HepG2 (cell line): ENCODE measurements around the gene STX4. TPM values are rescaled to one million over a fixed set of nuclear protein-coding genes. Genes with fewer than 3 reads are reported as not detected.

ENCODE experiments used
- ATAC-seq: fragments of 200-7000 bp; cut with Tn5 transposase; 3 replicates; pipeline ENCODE4 v1.9.1; 2020; ENCODE audit warnings: mild to moderate bottlenecking, moderate library complexity
- BruUV-seq: library from RNA; stranded (reverse); fragments of 400-500 nt; replicated peaks from 2 replicates; lab custom pipeline; 2021; lab: Mats Ljungman, UMichigan
- CTCF ChIA-PET: fragments of 300-600 bp; formaldehyde crosslinking; extraction: SDS; loops from one replicate; lab custom pipeline; 2021; ENCODE audit warnings: low total read pairs, inconsistent platforms, low intra/inter-chr PET ratio; lab: Yijun Ruan, JAX
- POLR2A ChIA-PET: fragments of 350-600 bp; sonication (Branson Sonifier 250); formaldehyde crosslinking; loops from one replicate; lab custom pipeline; 2020; ENCODE audit warnings: antibody characterized with exemption, inconsistent platforms; lab: Yijun Ruan, JAX
- DNase-seq: peaks from one replicate; pipeline ENCODE4 v3.0.0-alpha.2; 2015; ENCODE audit warnings: low spot score
- FAIRE-seq: peaks from 3 replicates; lab custom pipeline; 2011; peaks lifted over from hg19 to GRCh38; lab: Jason Lieb, UNC
- H2AFZ ChIP-seq: one replicate; pipeline ENCODE4 v1.6.1; 2011; ENCODE audit warnings: low read length, inconsistent platforms
- H3K27ac ChIP-seq: fragments of 300-600 bp; 3 replicates; pipeline ENCODE4 v1.8.0; 2011; ENCODE audit warnings: mixed run types, mild to moderate bottlenecking, mixed read lengths, low read length, inconsistent platforms; ENCODE audit not compliant: insufficient read depth; ENCODE audit errors: extremely low read length
- H3K27me3 ChIP-seq, 2 experiments: fragments of 200-600 bp in 1 of 2; 2 replicates in 1 of 2; 3 replicates in 1 of 2; pipeline versions ENCODE4 v1.6.0 to v1.8.0; 2011; ENCODE audit warnings: low read length in 2 of 2, mild to moderate bottlenecking in 2 of 2, moderate library complexity in 2 of 2, inconsistent platforms in 1 of 2; ENCODE audit not compliant: insufficient read depth in 2 of 2, control insufficient read depth in 1 of 2
- H3K36me3 ChIP-seq, 2 experiments: fragments of 200-600 bp in 1 of 2; replicated peaks in 1 of 2; 2 replicates in 1 of 2; 3 replicates in 1 of 2; pipeline versions ENCODE4 v1.5.1 to v1.8.0; 2011; ENCODE audit warnings: low read length in 2 of 2, inconsistent platforms in 1 of 2; ENCODE audit not compliant: insufficient read depth in 2 of 2, control insufficient read depth in 1 of 2
- H3K4me1 ChIP-seq: 2 replicates; pipeline ENCODE4 v1.5.1; 2012; ENCODE audit warnings: low read length, inconsistent platforms; ENCODE audit not compliant: insufficient read depth
- H3K4me2 ChIP-seq: 2 replicates; pipeline ENCODE4 v1.6.0; 2011; ENCODE audit warnings: low read depth, low read length, inconsistent platforms
- H3K4me3 ChIP-seq, 3 experiments: fragments of 200-600 bp in 1 of 3; sonication (generic), shearing (Covaris generic) in 1 of 3; replicated peaks in 1 of 3; 2 replicates each; pipeline ENCODE4 v1.5.1; 2011 to 2016; ENCODE audit warnings: low read length in 3 of 3, inconsistent platforms in 2 of 3, low read depth in 2 of 3, mild to moderate bottlenecking in 2 of 3, control low read depth in 1 of 3, mixed read lengths in 1 of 3; ENCODE audit not compliant: insufficient read depth in 1 of 3
- H3K79me2 ChIP-seq: one replicate; pipeline ENCODE4 v1.6.1; 2011; ENCODE audit warnings: low read length, inconsistent platforms; ENCODE audit not compliant: insufficient read depth
- H3K9ac ChIP-seq: 2 replicates; pipeline ENCODE4 v1.6.0; 2011; ENCODE audit warnings: mild to moderate bottlenecking, low read depth, low read length, inconsistent platforms; ENCODE audit not compliant: insufficient read depth
- H3K9me3 ChIP-seq: 2 replicates; pipeline ENCODE4 v1.5.1; 2012; ENCODE audit warnings: mild to moderate bottlenecking, low read length
- H4K20me1 ChIP-seq: 2 replicates; pipeline ENCODE4 v1.6.0; 2011; ENCODE audit warnings: inconsistent platforms, mild to moderate bottlenecking, low read length, moderate library complexity; ENCODE audit not compliant: insufficient read depth
- ATRX ChIP-seq: sonication (generic); formaldehyde crosslinking; IDR thresholded peaks from 2 replicates; pipeline ENCODE4 v1.4.0; 2020; ENCODE audit warnings: missing genetic modification reagents, borderline replicate concordance
- CEBPZ ChIP-seq: IDR thresholded peaks from 2 replicates; pipeline ENCODE4 v1.6.1; 2012; ENCODE audit warnings: low read length, improper control_type of control experiment
- POGK ChIP-seq: sonication (generic); formaldehyde crosslinking; conservative IDR thresholded peaks from 2 replicates; pipeline ENCODE4 v1.8.0; 2022; ENCODE audit warnings: mild to moderate bottlenecking, moderate library complexity, missing genetic modification reagents
- SATB2 ChIP-seq: sonication (generic); formaldehyde crosslinking; IDR thresholded peaks from 2 replicates; pipeline ENCODE4 v1.5.0; 2020; ENCODE audit warnings: missing genetic modification reagents
- SETDB1 ChIP-seq: sonication (generic); formaldehyde crosslinking; IDR thresholded peaks from 2 replicates; pipeline ENCODE4 v1.5.1; 2020; ENCODE audit warnings: missing genetic modification reagents, mild to moderate bottlenecking, borderline replicate concordance
- SOX5 ChIP-seq: IDR thresholded peaks from 2 replicates; pipeline ENCODE4 v1.6.1; 2016; ENCODE audit warnings: borderline replicate concordance
- STAG1 ChIP-seq: sonication (generic); formaldehyde crosslinking; IDR thresholded peaks from 2 replicates; pipeline ENCODE4 v1.4.0; 2020; ENCODE audit warnings: missing genetic modification reagents
- ZNF234 ChIP-seq: sonication (generic); formaldehyde crosslinking; conservative IDR thresholded peaks from 2 replicates; pipeline ENCODE4 v1.5.1; 2020; ENCODE audit warnings: mild to moderate bottlenecking, missing genetic modification reagents
- ZUFSP ChIP-seq: sonication (generic); formaldehyde crosslinking; IDR thresholded peaks from 2 replicates; pipeline ENCODE4 v1.9.0; 2021; ENCODE audit warnings: missing genetic modification reagents, mild to moderate bottlenecking, borderline replicate concordance
- WGBS: methylation state at CpG from one replicate; pipeline ENCODE4 v1.1.6; 2017; ENCODE audit warnings: low lambda C conversion rate; 5-methylcytosine and 5-hydroxymethylcytosine counted together
- in situ Hi-C: cut with HindIII; loops from 2 replicates; pipeline ENCODE4 v1.10.0; 2017; ENCODE audit warnings: low pct_unique_long_range_greater_than_20kb; ENCODE audit not compliant: extremely low pct_ligation_motif_present
- intact Hi-C: fragments of 100-400 bp; cut with micrococcal nuclease; formaldehyde crosslinking; loops from one replicate; pipeline ENCODE4 v1.10.0; 2022; ENCODE audit not compliant: unreplicated experiment
- polyA plus RNA-seq, 8 experiments: library from polyadenylated mRNA; depleted of rRNA in 3 of 8; stranded (reverse) in 7 of 8; unstranded in 1 of 8; fragments of >200 nt; fragmentation: Illumina TruSeq in 4 of 8; extraction: Trizol in 4 of 8; gene quantifications; 2 replicates each; pipeline versions ENCODE4 v1.2.1 to v1.2.3, GENCODE V29; 2011 to 2016; ENCODE audit warnings: low read depth in 4 of 8, missing spikeins in 1 of 8, mixed read lengths in 1 of 8; ENCODE audit not compliant: insufficient read depth in 1 of 8
- total RNA-seq, 5 experiments: library from RNA; depleted of rRNA; stranded (reverse); fragments of >200 nt; fragmentation: Illumina TruSeq; extraction: Trizol; gene quantifications; 2 replicates each; pipeline ENCODE4 v1.2.3, GENCODE V29; 2016; ENCODE audit warnings: low read depth in 1 of 5

The STX4 gene
- total and polyA plus RNA-seq, 2 of the 13 experiments (the other 11 are each of a cell fraction or from before 2014, with no cell fraction given): 29.2 to 34.6 TPM

- in situ Hi-C loops: no loop called here
- no peak for DNase-seq
- H4K20me1 ChIP-seq: peaks cover 4% of the 10 kb centered on the region; the same call in 1 of the 2 replicates
- TF ChIP-seq ZUFSP (no peak), ATRX (no peak), SATB2 (CRISPR knock-in tag) (no peak), SETDB1 (no peak), SOX5 (CRISPR knock-in tag) (no peak), POGK (no peak), CEBPZ (no peak), STAG1 (CRISPR knock-in tag) (no peak), ZNF234 (CRISPR knock-in tag) (no peak)
- H3K79me2 ChIP-seq: peaks cover 5% of the 10 kb centered on the region
- CTCF ChIA-PET: no interaction called here
- H3K9me3 ChIP-seq: no peaks in the 10 kb centered on the region
- peaks cover 20% of the 10 kb centered on the region for H3K4me1 ChIP-seq
- intact Hi-C loops: no loop called here
- H3K36me3 ChIP-seq: peaks cover 0 to 20% of the 10 kb centered on the region in 2 experiments; a peak in 4 of 5 replicates
- H3K27ac ChIP-seq: no peak overlapping the region
- POLR2A ChIA-PET: no interaction called here
- no peaks in the 10 kb centered on the region; a peak in 1 of 5 replicates for H3K27me3 ChIP-seq
- H3K4me2 ChIP-seq: no peak overlapping the region
- ATAC-seq: no peak
- FAIRE-seq: no peak
- H2AFZ ChIP-seq: no peak overlapping the region
- no peak overlapping the region for H3K4me3 ChIP-seq
- H3K9ac ChIP-seq: no peak overlapping the region
- WGBS: 65% methylated on average over 2 of the region's 2 CpGs
- BruUV-seq: no TSS peak
Observed at GRCh38 chr16:31036691-31037090, 3.3 kb downstream of the STX4 start.
